HG02840 (cell line): ENCODE results near the gene CCDC138.

ENCODE experiments used
- ATAC-seq: cut with Tn5 transposase; IDR thresholded peaks from one replicate; pipeline ENCODE4 v1.9.1; 2021; ENCODE audit warnings: mild to moderate bottlenecking, moderate library complexity, moderate number of reproducible peaks; ENCODE audit not compliant: unreplicated experiment, low FRiP score

The CCDC138 gene

DNA sequence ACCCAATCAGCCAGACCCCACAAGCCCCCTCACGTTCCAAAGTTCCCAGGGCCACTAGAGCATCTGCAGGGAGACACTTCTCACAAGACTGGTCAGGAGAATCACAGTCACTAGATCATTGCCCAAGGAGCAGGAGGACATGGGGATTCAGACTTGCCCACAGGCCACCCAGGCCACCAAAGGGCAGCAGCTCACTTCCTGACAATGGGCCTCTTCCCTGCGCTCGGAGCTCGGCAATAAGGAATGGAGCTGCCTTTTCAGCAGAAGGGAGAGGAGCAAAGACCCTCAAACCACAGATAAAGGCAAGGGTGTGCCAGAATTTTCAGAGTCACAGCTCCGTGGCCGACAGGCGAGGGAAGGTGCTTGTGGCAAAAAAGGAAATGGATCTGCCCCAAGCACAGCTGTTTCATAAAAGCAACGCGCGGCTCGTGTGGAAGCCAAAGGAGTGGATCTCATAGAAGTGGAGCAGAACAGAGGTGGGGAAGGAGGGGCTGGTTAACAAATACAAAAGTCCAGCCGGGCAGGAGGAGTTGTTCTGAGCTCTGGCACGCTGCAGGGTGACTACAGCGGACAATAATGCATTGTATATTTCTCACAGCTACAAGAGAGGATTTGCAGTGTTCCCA, 130.3 kb downstream of the CCDC138 start:
- no peak for ATAC-seq

DNA sequence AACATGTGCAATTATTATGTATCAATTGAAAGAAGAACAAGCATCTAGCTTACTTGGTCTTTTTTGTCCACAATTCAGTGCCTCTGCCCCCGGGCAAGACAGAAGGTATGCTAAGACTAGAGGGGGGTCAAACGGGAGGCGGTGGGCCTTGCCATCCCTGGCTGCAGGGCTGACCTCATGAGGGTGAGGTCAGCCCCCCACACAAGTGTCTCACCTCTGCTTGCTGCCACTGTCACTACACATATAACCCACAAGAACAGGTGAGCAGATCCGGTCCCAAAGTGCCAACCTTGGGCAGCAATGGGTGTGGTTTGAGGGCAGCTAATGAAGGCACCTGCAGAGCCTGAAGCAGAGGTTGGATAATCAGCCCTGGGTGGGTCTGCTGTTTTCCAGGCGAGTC, 131.0 kb downstream of the CCDC138 start:
- no peak for ATAC-seq

DNA sequence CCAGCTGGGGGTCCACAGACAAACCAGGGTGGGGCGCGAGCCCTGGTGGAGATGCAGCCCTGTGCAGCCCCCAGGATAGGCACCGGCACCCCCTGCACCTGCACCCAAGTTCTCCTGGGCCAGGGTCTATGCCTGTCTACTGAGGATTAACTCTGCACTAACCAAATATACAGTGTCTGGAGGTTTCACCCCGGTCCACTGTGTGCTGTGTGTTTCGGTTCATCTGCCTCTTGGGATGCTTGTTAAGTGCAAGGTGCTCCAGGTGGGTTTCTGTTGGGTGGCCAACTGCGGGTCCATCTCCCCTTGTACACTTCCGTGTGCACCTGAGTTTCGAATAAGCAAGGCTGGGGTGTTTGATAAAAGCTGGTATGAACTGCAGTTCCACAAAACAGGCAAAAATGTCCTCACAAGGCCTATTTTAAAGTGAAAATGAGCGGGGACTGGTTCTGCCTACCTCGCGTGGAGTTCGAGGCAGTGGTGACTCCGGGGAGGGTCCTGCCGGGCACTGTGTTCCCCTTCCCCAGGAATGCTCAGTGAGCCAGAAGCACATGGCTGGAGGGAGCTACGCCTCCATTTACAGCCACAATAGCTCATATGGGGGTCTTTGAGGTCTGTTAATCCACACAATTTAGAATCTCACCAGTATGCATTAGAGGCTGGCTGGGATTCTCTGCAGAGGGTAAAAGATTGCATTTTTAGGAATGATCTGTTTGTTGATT, 131.7 kb downstream of the CCDC138 start:
- ATAC-seq = no peak

DNA sequence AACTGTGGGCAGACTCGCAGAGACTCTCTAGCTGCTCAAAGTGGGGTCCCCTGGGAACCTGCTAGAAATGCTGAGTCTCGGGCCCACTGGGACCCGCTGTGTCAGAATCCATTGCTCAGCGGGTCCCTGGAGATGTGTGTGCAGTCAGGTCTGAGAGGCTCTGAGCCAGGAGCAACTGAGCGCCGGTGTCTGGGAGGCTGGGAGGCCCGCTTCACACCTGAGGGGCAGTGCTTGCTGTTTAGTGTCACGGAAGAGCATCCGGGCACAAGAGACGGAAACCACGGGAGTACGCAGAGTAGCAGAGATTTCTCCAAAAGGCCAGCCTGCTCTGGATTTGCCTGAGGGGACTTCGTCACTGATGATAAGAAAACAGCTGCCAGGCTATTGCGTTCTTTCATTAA, 132.4 kb downstream of the CCDC138 start:
- no peak for ATAC-seq

DNA sequence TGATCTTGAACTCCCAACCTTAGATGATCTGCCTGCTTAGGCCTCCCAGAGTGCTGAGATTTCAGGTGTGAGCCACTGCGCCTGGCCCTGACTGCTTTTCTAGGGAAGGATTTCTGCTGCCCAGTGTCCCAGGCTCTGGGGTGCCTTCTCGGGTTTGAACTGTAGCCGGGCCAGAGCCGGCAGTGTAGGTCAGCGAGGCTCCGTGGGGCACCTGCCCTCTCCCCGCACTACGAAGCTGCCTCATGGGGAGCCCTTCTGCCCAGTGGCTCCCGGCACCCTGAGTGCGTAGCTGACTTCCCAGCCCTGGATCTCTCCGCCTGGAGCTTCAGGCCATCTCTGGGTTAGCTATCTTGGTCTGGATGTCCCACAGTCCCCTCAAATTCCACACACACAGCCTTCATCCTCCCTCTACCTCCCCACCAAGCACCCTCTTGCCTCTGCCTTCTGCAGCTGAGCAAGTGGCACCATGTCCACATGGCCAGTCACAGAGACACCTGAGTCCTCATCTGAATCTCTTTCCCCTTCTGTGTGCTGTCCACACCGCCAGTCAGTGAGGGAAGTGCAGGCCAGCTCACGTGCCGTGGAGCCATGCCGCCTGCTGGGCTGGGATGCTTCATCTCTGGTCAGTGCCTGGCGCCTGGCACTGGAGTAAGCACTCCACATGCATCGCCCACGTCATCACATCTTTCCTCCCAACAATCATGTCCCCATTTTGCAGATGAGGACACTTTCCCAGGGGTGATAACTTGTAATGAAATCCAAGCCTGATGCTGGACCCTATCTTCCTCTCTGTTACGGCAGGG, 133.2 kb downstream of the CCDC138 start:
- no peak for ATAC-seq

DNA sequence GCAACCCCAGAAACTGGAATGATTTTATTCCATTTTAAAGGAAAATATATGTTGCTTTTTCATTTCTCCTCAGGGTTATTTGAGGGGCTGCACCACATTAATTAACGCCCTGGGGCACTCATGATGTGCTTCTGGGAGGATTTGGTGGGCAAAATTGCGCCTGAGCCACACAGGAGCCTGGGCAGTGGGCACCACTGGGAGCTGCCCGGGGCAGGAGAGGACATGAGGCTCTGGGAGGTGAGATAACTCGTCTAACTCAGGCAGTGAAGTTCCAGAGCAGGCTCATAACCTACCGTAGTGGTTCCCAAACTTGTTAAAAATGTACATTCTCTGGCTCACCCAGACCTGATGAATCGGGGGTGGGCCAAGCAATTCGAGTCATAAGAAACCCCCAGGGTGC, 134.1 kb downstream of the CCDC138 start:
- no peak for ATAC-seq

DNA sequence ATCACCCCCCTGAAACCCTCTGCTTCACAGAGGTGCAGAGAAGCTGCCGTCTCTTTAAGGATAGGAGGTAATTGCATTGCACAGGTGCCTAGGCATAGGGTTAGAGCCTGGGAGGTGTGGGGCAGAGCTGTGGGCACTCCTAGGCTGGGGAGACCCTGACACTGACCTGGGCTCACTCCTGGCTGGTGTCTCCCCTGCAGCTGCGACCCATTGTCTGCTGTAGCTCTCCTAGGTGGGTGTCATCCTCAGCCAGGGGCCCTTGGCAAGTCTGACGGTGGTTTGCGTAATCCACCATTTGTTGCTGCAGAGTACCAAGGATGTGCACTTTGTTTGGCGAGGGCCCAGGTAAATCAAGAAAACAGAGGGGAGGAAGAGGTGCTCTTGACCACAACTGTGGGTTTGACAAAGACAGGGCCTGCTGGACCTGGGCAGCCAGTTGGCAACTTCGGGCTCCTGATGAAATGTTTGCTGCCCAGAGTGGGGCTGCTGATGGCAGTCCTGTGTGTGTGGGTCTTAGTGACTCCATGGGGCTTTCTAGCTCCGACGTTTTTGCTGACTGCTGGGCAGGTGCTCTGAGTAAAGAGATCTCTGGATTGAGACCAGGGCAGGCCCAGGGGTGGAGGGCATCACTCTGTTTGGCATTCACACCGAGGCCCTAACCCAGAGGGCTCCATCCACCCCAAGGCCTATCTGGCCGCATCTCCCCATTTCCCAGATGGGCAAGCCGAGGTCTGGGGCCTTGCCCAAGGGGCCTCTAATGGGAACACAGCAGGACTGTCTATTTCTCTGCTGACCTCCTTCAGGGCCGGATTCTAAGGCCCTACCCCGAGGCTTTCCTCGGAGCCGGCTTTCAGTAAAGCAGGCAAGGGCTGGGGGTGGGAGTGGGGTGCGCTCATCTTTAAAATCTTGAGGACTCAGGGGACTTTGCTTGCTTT, 134.8 kb downstream of the CCDC138 start:
- ATAC-seq = no peak

DNA sequence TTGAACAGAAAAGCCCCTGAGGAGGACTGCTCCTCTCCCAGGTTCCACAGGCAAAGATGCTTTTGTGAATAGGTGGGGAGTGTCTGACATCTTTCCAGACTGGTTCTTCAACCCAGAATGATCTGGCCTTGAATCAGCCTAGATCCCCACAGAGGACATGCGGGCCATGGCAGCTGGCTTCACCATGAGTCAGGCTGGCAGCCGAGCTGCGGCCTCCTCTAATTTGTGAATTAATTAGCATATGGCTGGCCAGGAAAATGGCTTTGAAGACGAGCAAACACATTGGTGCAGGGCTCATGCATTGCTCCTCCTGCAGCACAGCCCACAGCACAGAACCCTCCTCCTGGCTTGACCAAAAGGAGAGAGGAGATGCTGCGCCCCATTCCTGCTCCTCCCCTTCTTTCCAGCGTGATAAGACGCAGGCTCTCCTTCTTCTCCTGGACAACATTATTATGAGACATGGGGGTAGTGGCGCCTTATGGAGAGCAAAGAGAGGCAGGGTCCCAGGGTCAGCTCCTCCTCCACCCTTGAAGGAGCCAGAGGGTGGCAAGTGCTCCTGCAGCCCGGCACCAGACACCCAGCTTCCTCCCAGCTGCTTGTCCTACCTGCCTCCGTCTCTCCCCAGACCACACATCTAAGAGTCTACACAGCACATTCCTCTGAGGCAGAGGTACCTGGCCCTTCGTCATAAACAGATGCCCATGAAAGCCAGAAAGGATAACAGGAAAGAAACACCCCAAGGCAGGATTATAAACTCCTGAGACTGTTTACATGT, 135.8 kb downstream of the CCDC138 start:
- no peak for ATAC-seq

DNA sequence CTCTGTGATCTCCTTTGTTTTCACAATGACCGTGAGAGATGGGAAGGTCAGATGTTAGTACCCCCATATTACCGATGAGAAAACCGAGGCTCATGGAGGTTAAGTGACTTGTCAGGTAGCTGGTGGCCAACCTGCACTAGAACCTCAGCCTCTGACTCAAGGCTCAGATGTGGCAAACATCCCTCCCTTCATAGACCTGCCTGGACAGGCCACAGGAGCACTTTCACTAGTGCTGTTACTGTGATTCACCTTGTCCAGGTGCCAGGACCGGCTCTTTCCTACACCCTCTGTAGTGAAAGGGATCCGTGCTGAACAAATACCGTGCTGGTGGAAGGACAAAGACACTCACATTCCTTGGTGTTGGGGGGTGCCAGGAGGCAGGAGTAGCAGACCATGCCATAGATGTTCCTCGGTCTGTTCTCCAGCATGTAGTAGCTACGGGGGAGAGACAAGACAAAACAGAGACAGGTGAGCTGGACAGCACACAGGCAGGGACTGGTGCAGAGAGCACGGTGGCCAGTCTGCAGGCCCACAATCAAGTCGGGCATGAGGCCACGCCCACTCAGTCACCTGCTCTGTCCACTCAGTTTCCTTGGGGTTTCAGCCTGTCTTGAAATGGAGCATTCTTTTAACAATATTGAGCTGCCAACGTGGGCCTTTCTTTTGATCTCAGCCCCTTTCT, 136.6 kb downstream of the CCDC138 start:
- ATAC-seq = no peak

DNA sequence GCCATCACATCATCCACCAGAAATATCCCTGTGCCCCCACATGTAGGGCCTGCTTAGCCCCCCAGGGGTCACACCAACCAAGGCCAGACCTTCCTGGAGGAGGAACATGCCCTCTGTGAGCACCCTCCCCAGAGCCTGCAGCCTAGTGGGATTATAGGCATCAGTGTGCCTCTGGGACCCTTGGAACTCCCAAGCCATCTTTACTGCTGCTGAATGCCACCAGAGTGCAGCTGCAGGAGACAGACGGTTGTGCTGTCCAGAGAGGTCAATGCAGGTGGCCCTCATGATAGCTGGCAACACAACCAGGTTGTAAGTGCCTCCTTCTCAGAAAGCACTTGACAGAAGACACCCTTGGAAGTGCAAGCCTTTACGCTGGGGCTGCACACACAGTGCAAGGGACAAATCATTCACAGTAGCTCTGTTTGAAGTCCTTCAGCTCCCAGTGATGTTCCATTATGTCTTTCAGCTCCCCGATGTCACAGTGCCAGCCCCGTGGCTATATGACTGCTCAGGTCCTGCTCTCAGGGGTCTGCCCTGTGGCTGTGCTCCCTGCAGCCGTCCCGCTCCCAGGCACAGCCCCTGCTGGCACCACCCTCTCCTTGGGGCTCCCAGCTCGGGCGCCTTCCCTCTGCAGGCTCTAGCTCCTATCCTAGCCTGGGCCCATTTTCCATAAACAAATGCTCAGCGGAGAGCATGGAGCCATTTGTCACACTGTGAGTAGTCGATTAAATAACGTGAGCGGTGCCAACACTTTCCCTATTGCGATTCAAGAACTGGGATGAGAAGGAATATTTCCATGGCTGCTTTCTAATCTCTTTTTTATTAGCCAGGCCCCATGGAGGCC, 137.4 kb downstream of the CCDC138 start:
- no peak for ATAC-seq

DNA sequence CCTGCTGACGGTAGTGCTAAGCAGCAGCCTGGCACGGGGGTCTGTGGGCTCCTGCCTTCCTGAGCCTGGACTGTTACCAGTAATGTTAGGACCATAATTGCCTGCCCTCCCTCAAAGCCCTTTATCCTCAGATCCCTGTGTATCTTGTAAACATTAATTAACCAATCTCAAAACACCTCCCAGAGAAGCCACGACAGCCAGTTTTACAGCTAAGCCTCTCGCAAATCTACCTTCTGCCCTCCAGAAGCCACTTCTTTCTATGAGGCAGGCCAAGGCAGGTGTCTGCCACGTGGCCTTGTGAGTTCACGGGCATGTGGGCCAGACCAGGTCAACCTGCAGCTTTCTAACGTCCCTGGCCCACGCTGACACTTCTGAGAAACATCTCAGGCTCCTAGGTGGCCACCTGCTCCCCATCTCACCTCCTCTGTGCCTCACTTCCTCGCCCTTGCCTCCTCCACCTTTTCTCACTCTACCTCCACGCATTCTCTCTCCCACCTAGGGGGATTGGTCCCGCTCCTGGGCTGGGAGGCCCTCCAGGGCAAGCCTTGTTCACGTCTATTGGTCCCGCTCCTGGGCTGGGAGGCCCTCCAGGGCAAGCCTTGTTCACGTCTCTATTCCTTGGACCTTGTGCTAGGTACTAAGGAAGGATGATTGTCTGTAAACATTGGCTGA, 138.1 kb downstream of the CCDC138 start:
- no peak for ATAC-seq

DNA sequence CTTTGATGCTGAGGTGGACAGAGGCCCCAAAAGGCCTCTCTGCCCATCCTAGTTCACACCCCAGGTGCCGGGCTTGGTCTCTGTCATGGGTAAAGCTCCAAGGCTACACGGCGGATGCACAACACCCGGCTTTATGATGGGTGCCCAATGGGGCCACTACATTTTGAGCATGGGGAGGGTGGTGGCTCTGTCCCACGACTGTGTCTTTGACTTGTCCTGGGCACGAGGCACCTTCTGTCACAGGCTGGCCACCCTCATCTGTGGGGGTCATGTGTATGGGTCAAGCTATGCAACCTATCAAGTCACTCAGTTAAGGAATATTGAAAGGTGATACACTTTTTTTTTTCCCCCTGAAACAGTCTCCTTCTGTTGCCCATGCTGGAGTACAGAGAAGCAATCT, 138.7 kb downstream of the CCDC138 start:
- no peak for ATAC-seq

DNA sequence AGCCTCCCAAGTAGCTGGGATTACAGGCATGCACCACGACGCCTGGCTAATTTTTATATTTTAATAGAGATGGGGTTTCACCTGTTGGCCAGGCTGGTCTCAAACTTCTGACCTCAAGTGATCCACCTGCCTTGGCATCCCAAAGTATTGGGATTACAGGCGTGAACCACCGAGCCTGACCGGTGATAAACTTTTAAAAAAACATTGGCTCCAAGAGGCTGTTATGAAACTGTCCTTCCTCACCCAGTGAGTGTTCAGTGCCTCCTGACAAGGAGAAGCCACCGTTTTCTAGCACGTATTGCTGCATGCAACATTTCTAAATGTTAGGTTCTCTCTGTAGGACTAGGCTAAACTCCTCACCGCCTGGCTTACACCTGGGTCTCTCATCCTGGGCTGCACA, 139.2 kb downstream of the CCDC138 start:
- no peak for ATAC-seq
